GM04503 (cell line): Measurements from ENCODE around the gene VPS52.
"Not testable (repeated sequence)": the region's sequence is repeated elsewhere in the genome, so short reads cannot be mapped to it uniquely, and the experiment has no call there.

Experiments used
- DNase-seq: peaks from one replicate; pipeline ENCODE4 v3.0.0-alpha.2; 2012; ENCODE audit warnings: low read depth

Gene VPS52

DNA sequence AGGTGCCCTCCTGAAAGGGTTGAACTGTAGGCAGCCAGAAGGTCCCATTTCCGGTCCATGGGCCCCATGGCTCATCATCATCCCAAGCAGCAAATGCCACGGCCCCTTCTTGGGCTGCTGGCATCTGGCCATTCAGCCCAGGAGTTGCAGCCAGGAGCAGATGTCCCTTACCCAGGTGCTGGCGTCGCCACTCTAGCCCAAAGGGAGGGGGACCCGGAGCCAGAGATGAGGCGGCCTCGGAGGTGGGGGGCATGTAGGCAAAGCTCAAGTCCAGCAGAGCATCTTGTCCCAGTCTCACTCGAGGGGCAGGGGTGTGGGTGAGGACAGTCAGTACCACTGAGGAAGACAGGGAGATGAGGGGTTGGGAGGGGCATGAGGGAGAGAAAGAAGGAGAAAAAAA lies 33.4 kb upstream of the VPS52 start:
- DNase-seq, result no peak

DNA sequence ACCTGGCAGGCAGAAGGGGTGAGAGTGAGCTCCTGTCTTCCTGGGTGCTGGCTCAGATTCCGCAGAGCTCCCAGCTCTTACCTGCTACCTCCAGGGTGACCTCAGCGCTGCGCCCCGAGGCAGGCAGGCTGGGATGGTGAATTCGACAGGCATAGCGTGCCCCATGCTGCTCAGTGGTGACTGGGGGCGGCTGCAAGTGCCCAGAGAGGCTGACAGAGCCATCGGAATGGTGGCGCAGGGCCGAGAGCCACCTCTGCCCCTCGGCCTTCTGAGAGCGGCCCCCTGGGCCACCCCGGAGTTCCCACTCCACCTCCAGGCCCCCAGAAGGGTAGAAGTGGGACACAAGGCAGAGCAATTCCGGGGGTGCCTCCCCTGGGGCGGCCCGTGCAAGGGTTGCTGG lies 32.5 kb upstream of the VPS52 start:
- no peak for DNase-seq

DNA sequence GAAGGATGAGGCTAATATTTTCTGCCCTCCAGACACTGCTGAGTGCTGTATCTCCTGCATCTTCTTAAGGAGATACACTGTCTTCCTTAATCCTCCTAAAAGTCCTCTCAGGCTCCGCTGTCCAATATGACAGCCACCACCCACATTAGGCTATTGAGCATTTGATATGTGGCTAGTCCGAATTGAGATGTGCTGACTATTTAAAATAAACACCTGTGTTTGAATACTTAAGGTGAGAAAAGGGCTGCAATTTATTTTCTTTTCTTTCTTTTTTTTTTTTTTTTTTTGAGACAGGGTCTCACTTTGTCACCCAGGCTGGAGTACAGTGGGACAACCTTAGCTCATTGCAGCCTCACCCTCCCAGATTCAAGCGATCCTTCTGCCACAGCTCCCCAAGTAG lies 30.2 kb upstream of the VPS52 start:
- DNase-seq, result no peak

DNA sequence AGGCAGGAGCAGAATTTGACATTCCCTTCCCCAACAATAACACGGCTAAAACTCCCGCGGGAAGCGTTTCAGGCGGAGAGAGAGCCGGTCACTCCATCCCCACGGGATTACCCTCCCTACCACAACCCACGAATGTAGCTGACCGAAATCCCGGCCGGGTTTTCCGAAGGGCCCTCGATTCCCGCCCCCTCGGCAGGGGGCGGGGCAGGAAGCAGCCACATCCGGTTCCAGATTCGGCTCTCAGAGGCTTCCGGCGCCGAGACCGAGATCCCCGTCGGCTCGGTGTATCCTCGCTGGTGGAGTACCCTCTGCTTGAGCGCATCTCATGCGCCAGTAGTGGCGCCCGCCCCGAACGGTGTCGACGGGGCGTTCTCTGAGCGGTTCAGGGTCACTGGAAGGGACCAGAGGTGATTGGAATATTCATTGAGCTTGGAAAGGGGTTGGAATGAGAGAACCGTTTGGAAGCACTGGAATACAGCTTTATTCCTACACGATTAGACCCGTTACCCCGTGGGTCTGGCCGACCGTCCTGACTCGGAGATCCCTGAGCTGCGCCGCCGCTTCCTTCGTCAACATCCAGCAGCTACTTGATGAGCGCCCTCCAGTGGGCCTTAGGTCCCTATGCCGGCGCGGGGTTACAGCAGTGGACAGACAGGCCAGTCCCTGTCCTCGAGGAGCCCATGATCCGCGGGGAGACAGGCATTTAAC lies 27.7 kb upstream of the VPS52 start:
- DNase-seq, result peak; percentile 68

GRCh38 chr6:33298773-33299236 lies 27.1 kb upstream of the VPS52 start, which contains the start of gene RGL2:
Gene RGL2 (minus strand): TSS chr6:33298942. CDS start chr6:33298610, 332 bp downstream.
- no peak for DNase-seq

- peak; percentile 81 for DNase-seq
Measured at GRCh38 chr6:33297956-33298772, 26.5 kb upstream of the VPS52 start.

- no peak for DNase-seq
Measured at GRCh38 chr6:33297406-33297955, 25.8 kb upstream of the VPS52 start.

DNA sequence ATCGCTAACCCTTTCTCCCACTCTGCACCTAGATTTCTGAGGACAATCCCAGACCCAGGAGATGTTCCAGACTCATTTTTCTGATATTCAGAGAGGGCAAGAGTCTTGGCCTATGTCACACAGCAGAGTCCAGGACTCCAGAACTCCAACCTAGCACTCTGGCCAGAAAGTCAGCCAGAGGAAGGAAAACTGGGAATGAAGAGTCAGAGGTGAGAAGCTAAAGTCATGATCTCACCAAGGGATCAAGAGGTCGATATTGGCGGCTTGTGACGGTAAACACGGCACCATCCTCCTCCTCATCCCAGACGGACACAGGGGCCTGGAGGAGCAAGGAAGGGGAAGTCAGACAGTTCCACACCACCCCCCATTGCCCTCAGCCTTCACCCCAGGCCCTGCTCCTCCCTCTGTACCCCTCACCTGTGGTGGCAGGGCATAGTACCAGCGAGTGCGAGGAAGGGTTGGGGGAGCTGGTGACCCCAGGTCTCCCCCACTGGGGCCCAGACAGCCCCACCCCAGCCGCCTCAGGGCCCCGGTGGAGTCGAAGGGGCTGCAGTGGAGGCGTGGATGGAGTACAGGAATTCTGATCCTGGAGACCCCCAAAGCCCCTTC lies 25.2 kb upstream of the VPS52 start:
- no peak for DNase-seq

DNA sequence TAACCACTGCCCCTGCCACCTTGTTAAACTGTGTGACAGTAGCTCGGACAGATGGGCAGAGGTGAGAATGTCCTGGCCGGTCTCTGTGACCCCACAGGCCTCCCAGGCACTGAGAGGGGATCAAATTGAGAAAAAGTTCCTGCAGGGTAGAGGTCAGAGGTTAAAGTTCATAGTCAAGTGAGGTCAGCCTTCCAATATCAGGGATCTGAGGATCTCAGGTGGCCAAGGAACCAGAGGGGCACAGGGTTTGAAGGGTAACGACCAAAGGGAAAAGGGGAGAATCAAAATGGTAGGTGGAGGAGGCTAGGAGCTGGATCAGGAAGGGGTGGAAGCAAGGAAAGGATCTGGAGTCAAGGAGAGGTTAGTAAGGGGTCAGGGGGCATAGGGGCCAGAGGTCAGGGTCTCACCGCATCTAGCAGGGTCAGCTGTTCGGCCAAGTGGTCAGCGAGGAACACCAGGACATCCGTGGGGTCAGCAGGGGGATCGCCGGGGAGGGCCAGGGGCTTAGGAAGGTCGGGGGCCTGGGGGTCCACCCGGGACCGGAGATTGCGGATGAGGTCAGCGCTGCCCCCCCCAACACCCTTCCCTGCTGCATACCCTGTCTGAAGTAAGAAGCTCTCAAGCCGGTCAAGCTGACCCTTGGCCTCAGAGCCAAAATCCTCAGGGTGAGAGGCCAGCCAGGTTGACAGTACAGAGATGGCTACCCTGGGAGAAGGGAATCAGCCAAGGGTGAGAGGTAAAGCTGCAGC lies 24.1 kb upstream of the VPS52 start:
- no peak for DNase-seq

DNA sequence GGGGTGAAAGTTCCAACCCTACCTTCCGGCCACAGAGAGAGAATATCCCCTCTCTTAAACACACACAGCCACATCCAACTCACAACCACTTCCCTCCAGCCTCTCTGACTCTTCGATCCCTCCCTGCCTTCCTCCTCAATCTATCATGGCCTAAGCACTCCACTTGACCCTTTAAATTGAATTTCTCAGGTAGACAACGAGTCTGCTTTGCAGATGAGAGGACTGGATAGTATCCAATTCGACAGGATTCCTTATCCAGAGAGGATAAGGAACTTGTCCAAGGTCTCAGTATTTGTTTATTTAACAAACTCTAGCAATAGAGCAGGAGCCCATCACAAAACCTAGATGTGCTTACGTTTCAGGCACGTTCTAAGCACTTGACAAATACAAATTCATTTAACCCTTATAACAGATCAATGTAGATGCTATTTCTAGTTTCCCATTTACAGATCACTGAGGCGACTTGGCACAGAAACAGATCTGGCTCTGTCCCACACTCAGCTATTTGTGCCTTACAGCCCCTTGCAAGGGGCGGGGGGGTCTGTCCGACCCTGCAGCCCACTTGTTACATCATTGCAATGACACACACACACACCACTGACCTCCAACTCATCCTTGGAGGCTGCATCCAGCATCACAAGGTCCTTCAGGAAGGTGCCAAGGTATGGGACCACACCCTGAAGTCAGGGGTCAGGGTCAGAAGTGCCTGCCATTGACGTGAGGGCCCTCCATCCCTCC lies 22.6 kb upstream of the VPS52 start:
- no peak for DNase-seq

- no peak for DNase-seq
Measured at GRCh38 chr6:33292996-33293682, 21.5 kb upstream of the VPS52 start.

DNA sequence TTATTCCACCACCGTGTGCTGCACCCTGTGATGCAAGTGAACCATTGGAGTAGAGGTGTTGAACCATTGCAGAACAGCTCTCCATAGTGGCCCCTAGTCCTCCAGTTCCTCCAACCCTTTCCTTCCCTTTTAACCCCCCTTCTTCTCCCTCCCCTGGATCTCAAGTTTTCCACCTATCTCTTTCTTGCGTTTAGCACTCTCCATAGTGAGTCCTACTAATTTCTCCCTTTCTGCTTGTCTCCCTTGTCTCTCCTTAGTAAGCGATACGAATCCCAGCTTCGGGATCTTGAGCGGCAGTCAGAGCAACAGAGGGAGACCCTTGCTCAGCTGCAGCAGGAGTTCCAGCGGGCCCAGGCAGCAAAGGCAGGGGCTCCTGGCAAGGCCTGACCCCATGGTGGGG lies 18.8 kb upstream of the VPS52 start:
- DNase-seq, result no peak

DNA sequence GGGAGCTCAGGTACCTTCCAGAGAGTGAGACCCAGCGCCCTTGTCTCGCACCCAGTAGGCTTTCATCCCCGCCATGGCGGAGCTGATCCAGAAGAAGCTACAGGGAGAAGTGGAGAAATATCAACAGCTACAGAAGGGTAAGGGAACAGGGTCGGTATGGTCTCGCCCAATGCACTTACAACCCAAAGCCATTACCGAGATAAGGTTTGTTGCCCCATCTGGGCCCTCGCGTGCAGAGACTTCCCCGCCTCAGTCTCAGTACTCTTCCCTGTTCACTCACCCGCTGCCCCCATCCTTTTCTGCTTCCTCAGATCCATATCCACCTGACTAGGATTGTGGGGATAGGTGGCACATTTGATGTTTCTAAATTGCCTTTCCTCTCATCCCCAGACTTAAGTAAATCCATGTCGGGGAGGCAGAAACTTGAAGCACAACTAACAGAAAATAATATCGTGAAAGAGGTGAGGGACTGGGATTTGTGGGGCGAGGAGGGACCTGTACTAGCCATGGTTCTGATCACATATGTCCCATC lies 18.2 kb upstream of the VPS52 start:
- DNase-seq, result no peak

DNA sequence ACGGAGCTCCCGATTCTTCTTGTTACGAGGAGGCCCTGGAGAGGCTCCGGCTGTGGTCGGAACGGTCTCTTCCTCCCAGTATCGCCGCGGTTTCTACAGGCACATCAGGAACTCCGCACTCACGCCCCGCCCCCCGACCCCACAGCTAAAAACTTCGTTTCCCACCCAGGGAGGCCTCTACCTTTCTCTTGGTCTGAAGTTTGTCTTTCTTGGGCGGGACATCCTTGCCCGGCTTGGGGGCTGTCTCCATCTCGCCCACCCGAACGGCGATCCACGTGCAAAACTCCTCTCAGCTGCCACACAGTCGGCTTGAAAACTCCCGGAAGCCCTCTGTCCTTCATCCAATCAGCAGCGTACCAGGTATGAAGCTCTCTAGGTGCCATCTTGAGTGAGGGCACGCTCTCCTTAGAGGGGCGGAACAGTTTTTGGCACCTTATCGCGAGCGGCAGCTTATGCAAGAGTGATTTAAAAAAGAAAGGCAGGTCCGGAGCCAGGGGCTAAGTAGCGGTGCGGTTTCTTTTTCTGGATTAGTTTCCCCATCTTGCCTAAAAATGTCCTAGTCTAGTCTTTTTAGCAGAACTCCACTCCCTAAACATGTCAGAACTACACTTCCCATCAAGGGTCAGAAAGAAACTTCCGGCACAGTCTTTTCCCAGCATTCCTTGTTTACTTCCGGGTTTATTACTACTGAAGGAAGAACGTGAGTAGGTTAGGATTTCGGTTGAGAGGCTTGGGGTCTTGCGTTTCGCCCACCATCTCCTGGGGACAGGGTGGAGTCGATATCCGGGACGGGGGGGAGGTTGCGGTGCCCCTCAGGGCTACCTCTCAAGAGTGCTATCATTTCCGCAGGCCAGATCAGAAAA lies 17.5 kb upstream of the VPS52 start, which contains the start of the genes PFDN6 and WDR46:
Gene PFDN6 (plus strand): TSS at position 681 of the 863 bp plus-strand sequence. CDS start 256 bp downstream, outside the sequence.
Gene WDR46 (minus strand): TSS at position 319 of the 863 bp plus-strand sequence. CDS start 69 bp downstream, at position 250.
- peak; percentile 81 for DNase-seq

DNA sequence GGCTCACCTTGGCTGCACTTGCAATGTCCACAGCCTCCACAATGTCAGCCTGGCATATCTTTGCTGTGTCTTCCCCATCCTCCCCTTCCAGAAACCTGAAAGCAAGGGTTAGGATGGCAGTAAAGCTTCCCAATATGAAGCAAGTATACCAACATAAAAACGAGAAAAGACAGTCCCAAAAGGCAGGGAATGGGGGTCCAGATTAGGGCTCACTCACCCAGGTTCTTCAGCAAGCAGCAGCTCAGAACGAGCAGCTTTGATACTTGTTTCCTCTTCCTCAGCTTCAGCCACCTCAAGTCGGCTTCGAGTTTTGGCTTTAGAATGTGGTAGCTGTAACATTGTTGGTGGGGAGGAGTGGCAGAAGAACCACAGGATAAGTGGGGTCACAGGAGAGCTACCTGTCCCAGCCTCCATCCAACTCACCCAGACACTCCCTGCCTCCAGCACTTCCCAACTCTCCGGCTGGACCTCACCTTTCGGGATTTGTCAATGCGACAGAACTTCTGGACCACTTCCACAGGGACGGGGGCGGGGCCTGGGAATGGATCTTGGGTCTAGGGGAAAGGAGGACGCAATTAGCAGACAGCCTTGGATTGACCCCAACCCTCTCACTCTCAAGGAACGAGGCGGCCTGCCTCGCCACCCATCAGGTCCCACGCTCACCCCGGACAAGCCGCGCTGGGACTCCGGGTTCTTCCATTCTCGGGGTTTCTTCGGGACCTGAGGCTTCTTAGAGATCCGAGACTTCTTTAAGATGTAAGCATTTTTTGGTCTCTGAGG lies 16.7 kb upstream of the VPS52 start:
- no peak for DNase-seq

- no peak for DNase-seq
Measured at GRCh38 chr6:33286946-33287914, 15.6 kb upstream of the VPS52 start.

DNA sequence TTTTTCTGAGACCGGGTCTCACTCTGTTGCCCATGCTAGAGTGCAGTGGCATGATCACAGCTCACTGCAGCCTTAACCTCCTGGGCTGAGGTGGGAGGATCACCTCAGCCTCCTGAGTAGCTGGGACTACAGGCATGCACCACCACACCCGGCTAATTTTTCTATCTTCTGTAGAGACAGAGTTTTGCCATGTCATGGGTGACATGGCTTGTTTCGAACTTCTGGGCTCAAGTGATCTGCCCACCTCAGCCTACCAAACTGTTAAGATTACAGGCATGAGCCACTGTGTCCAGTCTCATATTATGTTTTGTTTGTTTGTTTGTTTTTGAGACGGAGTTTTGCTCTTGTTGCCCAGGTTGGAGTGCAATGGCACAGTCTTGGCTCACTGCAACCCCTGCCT lies 13.5 kb upstream of the VPS52 start:
- DNase-seq, result not testable (repeated sequence)
